IPS DF 4.7 (cell line): ENCODE results near the gene AMZ1.
"Not testable (repeated sequence)": the region's sequence is repeated elsewhere in the genome, so short reads cannot be mapped to it uniquely, and the experiment has no call there.

Experiments
- DNase-seq: peaks from one replicate; pipeline ENCODE4 v3.0.0-alpha.2; 2013; ENCODE audit warnings: low spot score; ENCODE audit errors: extremely low read depth

Gene AMZ1

GRCh38 chr7:2726316-2727018, 38.5 kb downstream of the AMZ1 start:
- no peak for DNase-seq

- not testable (repeated sequence) for DNase-seq
These were observed 39.2 kb downstream of the AMZ1 start for GRCh38 chr7:2727206-2727605.

- DNase-seq: no peak
These were observed 40.5 kb downstream of the AMZ1 start for GRCh38 chr7:2728316-2729030.

GRCh38 chr7:2729031-2729892, 41.3 kb downstream of the AMZ1 start:
- DNase-seq: no peak

- DNase-seq: no peak
These were observed 42.1 kb downstream of the AMZ1 start for GRCh38 chr7:2729893-2730716.

GRCh38 chr7:2730846-2731770, 43.1 kb downstream of the AMZ1 start:
- DNase-seq: no peak

- DNase-seq: no peak
These were observed 44.4 kb downstream of the AMZ1 start for GRCh38 chr7:2732388-2732787.

- no peak for DNase-seq
These were observed 45.1 kb downstream of the AMZ1 start for GRCh38 chr7:2732959-2733584.

GRCh38 chr7:2734084-2734686, 46.2 kb downstream of the AMZ1 start:
- DNase-seq: no peak

GRCh38 chr7:2734751-2735571, 47.0 kb downstream of the AMZ1 start:
- DNase-seq: no peak

GRCh38 chr7:2735744-2736143, 47.7 kb downstream of the AMZ1 start:
- DNase-seq: no peak

GRCh38 chr7:2736411-2736914, 48.5 kb downstream of the AMZ1 start:
- no peak for DNase-seq

GRCh38 chr7:2737005-2737743, 49.2 kb downstream of the AMZ1 start:
- DNase-seq: not testable (repeated sequence)

- DNase-seq: no peak
These were observed 50.0 kb downstream of the AMZ1 start for GRCh38 chr7:2737771-2738540.

- DNase-seq: no peak
These were observed 51.0 kb downstream of the AMZ1 start for GRCh38 chr7:2738766-2739549.
